ENCODE data around the gene PHACTR1.

Gene PHACTR1

DNA sequence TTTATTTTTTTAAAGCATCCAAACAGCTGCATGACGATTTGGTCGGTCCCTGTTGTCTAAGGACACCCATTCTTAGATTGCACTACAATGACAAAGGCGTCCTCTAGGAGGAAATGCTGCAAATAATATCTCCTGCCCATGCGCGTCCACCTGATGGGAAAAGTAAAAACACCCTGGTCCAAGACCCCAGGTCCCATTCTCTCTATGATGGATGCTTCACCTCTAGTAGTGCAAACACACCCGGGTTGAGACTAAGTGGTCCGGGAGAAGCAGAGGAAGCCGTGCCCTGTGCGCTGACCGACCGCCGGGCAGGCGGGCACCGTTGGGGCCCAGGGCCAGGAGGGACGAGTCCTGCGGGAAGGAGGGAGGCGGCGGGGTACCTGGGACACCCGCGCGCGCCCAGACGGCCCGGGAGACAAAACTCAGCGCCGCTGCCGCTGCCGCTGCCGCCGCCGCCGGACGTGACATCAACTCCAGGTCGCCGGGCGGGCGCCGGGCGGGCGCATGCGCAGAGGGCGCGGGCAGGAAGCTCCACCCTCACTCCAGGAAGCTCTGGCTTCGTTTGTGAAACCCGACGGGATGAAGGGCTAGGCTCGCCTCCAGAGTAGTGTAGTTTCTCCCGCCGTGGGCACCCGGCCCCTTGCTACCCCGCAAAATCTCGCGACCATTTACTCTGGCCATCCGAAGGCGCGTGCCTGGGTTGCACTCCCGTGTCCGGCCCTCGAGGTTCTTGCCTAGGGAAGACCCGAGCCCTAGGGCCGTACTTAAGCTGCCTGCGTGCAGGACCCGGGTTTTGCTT lies 611.7 kb downstream of the PHACTR1 start, which contains the start of gene TBC1D7:
TSS of gene TBC1D7 (minus strand) at position 462 of the 799 bp plus-strand sequence. CDS start 1,639 bp downstream, outside the sequence.
- Histone ChIP-seq H3K9me3 (ENCODE audit: control insufficient read depth, low read length) (no peaks in the 10 kb centered on the region), H3K27ac (ENCODE audit: low read length, poor library complexity, severe bottlenecking) (peak within 1 kb of the TSS; percentile 56), H3K36me3 (ENCODE audit: control insufficient read depth in 1 of 2, insufficient read depth in 2 of 2, low read depth in 1 of 2, low read length in 2 of 2) (peaks cover 0 to 25% of the 10 kb centered on the region in 2 experiments), H3K27me3 (ENCODE audit: control insufficient read depth in 1 of 2, insufficient read depth in 1 of 2, low read length in 2 of 2) (no peaks in the 10 kb centered on the region), H3K4me3 (ENCODE audit: insufficient read depth in 1 of 2, low read depth in 1 of 2, low read length in 2 of 2) (peak within 1 kb of the TSS; percentile 97), H4K91ac (ENCODE audit: low read length) (peak within 1 kb of the TSS; percentile 74), H4K8ac (ENCODE audit: low read length) (peak within 1 kb of the TSS; percentile 85), H2AFZ (ENCODE audit: low read depth, low read length) (peak within 1 kb of the TSS; percentile 84), H3K79me1 (replicated peaks; ENCODE audit: low read length, poor library complexity, severe bottlenecking) (peaks cover 3% of the 10 kb centered on the region), H2BK15ac (ENCODE audit: low read depth, poor library complexity, severe bottlenecking) (no peak within 1 kb of the TSS), H3K23ac (ENCODE audit: low read length in 2 of 2) (peak within 1 kb of the TSS; percentile 61 to 66), H2AK5ac (ENCODE audit: low read length, severe bottlenecking) (no peak within 1 kb of the TSS), H2BK12ac (ENCODE audit: low read length in 2 of 2) (no peak within 1 kb of the TSS), H3K4me2 (ENCODE audit: low read length, poor library complexity, severe bottlenecking) (peak within 1 kb of the TSS; percentile 92), H3K4ac (ENCODE audit: low read depth in 1 of 2, low read length in 2 of 2) (peak within 1 kb of the TSS; percentile 70 to 90), H3K14ac (ENCODE audit: low read length in 2 of 2) (peak within 1 kb of the TSS in 1 of 2 experiments; percentile 79), H2BK5ac (ENCODE audit: low read depth, low read length, poor library complexity, severe bottlenecking) (peak within 1 kb of the TSS; percentile 3), H3K9ac (ENCODE audit: low read length) (peak within 1 kb of the TSS; percentile 95), H3K4me1 (ENCODE audit: control insufficient read depth, insufficient read depth, low read depth, low read length) (peaks cover 1% of the 10 kb centered on the region), H2BK120ac (ENCODE audit: low read depth, low read length) (no peak within 1 kb of the TSS), H3K18ac (ENCODE audit: low read depth in 1 of 2, low read length in 2 of 2) (peak within 1 kb of the TSS; percentile 91 to 94)
- under 1% methylated on average over 58 of the region's 63 CpGs for WGBS
- peak; percentile 93 for DNase-seq

DNA sequence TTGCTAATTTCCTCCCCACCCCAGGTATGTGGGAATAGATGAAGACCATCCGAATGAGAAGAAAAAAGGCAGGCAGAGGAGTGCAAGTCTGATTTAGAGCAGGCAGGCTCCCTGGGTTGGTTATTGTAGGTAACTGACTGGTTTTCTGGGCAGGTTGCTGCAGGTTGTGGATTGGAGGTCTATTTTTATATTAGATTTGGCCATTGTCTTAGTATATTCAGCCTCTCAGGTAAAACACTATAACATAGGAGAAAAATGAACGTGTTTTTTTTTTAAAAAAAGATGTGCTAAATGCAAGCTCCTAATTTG lies 612.3 kb downstream of the PHACTR1 start:
- peak overlapping the region; percentile 9 to 91 for H3K18ac ChIP-seq (ENCODE audit: low read depth in 1 of 2, low read length in 2 of 2)
- no peak overlapping the region for H2BK5ac ChIP-seq (ENCODE audit: low read depth, low read length, poor library complexity, severe bottlenecking)
- no peak overlapping the region for H3K23ac ChIP-seq (ENCODE audit: low read length in 2 of 2)
- no peaks in the 10 kb centered on the region for H3K9me3 ChIP-seq (ENCODE audit: control insufficient read depth, low read length)
- DNase-seq = no peak
- no peaks in the 10 kb centered on the region for H3K79me1 ChIP-seq (replicated peaks; ENCODE audit: low read length, poor library complexity, severe bottlenecking)
- peak overlapping the region; percentile 95 for H3K9ac ChIP-seq (ENCODE audit: low read length)
- no peaks in the 10 kb centered on the region for H3K27me3 ChIP-seq (ENCODE audit: control insufficient read depth in 1 of 2, insufficient read depth in 1 of 2, low read length in 2 of 2)
- no peak overlapping the region for H2BK120ac ChIP-seq (ENCODE audit: low read depth, low read length)
- H2BK12ac ChIP-seq (ENCODE audit: low read length in 2 of 2) = no peak overlapping the region
- H4K91ac ChIP-seq (ENCODE audit: low read length) = no peak overlapping the region
- H3K27ac ChIP-seq (ENCODE audit: low read length, poor library complexity, severe bottlenecking) = no peak overlapping the region
- 0% methylated on average over 1 of the region's 2 CpGs for WGBS
- H2BK15ac ChIP-seq (ENCODE audit: low read depth, poor library complexity, severe bottlenecking) = no peak overlapping the region
- H3K14ac ChIP-seq (ENCODE audit: low read length in 2 of 2) = no peak overlapping the region
- peaks cover 0 to 19% of the 10 kb centered on the region in 2 experiments for H3K36me3 ChIP-seq (ENCODE audit: control insufficient read depth in 1 of 2, insufficient read depth in 2 of 2, low read depth in 1 of 2, low read length in 2 of 2)
- H3K4me3 ChIP-seq (ENCODE audit: insufficient read depth in 1 of 2, low read depth in 1 of 2, low read length in 2 of 2) = peak overlapping the region; percentile 97
- peak overlapping the region in 1 of 2 experiments; percentile 90 for H3K4ac ChIP-seq (ENCODE audit: low read depth in 1 of 2, low read length in 2 of 2)
- no peak overlapping the region for H2AK5ac ChIP-seq (ENCODE audit: low read length, severe bottlenecking)
- H3K4me2 ChIP-seq (ENCODE audit: low read length, poor library complexity, severe bottlenecking) = peak overlapping the region; percentile 72
- peaks cover 1% of the 10 kb centered on the region for H3K4me1 ChIP-seq (ENCODE audit: control insufficient read depth, insufficient read depth, low read depth, low read length)
- H2AFZ ChIP-seq (ENCODE audit: low read depth, low read length) = no peak overlapping the region
- peak overlapping the region; percentile 79 for H4K8ac ChIP-seq (ENCODE audit: low read length)

DNA sequence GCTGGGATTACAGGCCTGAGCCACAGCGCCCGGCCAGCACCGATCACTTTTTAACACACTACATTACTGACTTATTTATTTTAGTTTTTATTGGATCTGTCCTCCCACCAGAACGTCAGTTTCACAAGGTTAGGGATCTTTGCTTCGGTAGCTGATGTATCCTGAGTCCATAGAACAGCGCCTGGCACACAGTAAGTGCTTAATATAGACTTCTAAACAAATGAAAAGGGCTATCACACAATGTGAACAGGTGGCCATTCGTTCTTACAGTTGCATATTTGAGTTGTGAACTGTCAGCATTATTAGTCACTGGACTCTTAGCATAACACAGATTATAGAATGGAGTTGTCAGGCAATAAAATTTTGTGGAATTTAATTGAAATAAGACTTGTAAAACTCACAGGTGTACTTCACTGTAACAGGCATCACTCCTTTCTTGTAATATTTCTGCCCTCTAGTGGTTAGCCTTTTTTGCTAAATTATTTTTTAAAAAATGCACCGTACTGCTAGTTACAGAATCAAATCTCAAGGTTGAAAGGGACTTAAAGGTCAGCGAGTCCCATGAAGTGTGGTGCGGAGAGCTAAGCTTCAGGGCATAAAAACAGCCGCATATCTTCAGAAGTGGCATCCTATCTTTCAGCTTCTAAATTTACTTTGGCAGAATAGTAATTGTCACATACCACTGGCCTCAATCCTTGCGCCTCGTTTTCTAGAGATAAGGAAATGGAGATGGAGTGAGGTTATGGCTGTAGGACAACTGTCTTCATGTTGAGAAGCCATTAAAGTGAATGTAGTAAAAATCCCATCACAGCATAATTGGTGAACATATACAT lies 615.2 kb downstream of the PHACTR1 start:
- Histone ChIP-seq H3K36me3 (ENCODE audit: control insufficient read depth in 1 of 2, insufficient read depth in 2 of 2, low read depth in 1 of 2, low read length in 2 of 2) (no peaks in the 10 kb centered on the region), H2BK15ac (ENCODE audit: low read depth, poor library complexity, severe bottlenecking) (no peak overlapping the region), H3K27me3 (ENCODE audit: control insufficient read depth in 1 of 2, insufficient read depth in 1 of 2, low read length in 2 of 2) (no peaks in the 10 kb centered on the region), H2BK120ac (ENCODE audit: low read depth, low read length) (no peak overlapping the region), H3K4me1 (ENCODE audit: control insufficient read depth, insufficient read depth, low read depth, low read length) (peaks cover 3% of the 10 kb centered on the region), H3K14ac (ENCODE audit: low read length in 2 of 2) (no peak overlapping the region), H2BK12ac (ENCODE audit: low read length in 2 of 2) (no peak overlapping the region), H4K8ac (ENCODE audit: low read length) (no peak overlapping the region), H2AK5ac (ENCODE audit: low read length, severe bottlenecking) (no peak overlapping the region), H3K27ac (ENCODE audit: low read length, poor library complexity, severe bottlenecking) (no peak overlapping the region), H2AFZ (ENCODE audit: low read depth, low read length) (no peak overlapping the region), H3K23ac (ENCODE audit: low read length in 2 of 2) (no peak overlapping the region), H3K9ac (ENCODE audit: low read length) (no peak overlapping the region), H3K9me3 (ENCODE audit: control insufficient read depth, low read length) (no peaks in the 10 kb centered on the region), H3K18ac (ENCODE audit: low read depth in 1 of 2, low read length in 2 of 2) (no peak overlapping the region), H3K4me2 (ENCODE audit: low read length, poor library complexity, severe bottlenecking) (no peak overlapping the region), H3K4ac (ENCODE audit: low read depth in 1 of 2, low read length in 2 of 2) (no peak overlapping the region), H2BK5ac (ENCODE audit: low read depth, low read length, poor library complexity, severe bottlenecking) (no peak overlapping the region), H3K79me1 (replicated peaks; ENCODE audit: low read length, poor library complexity, severe bottlenecking) (no peaks in the 10 kb centered on the region), H3K4me3 (ENCODE audit: insufficient read depth in 1 of 2, low read depth in 1 of 2, low read length in 2 of 2) (no peak overlapping the region), H4K91ac (ENCODE audit: low read length) (no peak overlapping the region)
- WGBS = 75% methylated on average over 11 of the region's 13 CpGs
- DNase-seq = peak; percentile 26

DNA sequence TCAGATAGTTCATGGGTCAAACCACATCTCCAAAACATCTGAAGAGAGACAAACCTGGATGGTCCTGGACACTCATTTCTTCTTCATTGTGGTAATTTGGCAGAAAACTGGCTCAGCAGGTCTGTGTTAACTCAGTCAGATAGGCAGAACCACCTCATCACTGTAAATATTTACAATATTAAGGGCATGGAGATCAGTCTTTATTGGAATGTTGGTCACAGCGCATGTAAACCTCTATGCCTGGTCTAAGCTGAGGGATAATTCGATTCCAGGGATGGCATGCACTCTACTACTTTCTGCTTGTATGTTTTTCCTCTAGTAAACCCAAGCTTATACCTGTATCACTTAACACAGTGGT lies 615.8 kb downstream of the PHACTR1 start:
- Histone ChIP-seq H4K8ac (ENCODE audit: low read length) (no peak overlapping the region), H2BK12ac (ENCODE audit: low read length in 2 of 2) (no peak overlapping the region), H3K9ac (ENCODE audit: low read length) (no peak overlapping the region), H3K18ac (ENCODE audit: low read depth in 1 of 2, low read length in 2 of 2) (no peak overlapping the region), H3K4me1 (ENCODE audit: control insufficient read depth, insufficient read depth, low read depth, low read length) (peaks cover 3% of the 10 kb centered on the region), H3K14ac (ENCODE audit: low read length in 2 of 2) (no peak overlapping the region), H4K91ac (ENCODE audit: low read length) (no peak overlapping the region), H2BK120ac (ENCODE audit: low read depth, low read length) (no peak overlapping the region), H2BK5ac (ENCODE audit: low read depth, low read length, poor library complexity, severe bottlenecking) (no peak overlapping the region), H3K4me2 (ENCODE audit: low read length, poor library complexity, severe bottlenecking) (no peak overlapping the region), H3K9me3 (ENCODE audit: control insufficient read depth, low read length) (no peaks in the 10 kb centered on the region), H3K79me1 (replicated peaks; ENCODE audit: low read length, poor library complexity, severe bottlenecking) (no peaks in the 10 kb centered on the region), H3K23ac (ENCODE audit: low read length in 2 of 2) (no peak overlapping the region), H3K4ac (ENCODE audit: low read depth in 1 of 2, low read length in 2 of 2) (no peak overlapping the region), H3K27me3 (ENCODE audit: control insufficient read depth in 1 of 2, insufficient read depth in 1 of 2, low read length in 2 of 2) (no peaks in the 10 kb centered on the region), H3K4me3 (ENCODE audit: insufficient read depth in 1 of 2, low read depth in 1 of 2, low read length in 2 of 2) (no peak overlapping the region), H2AFZ (ENCODE audit: low read depth, low read length) (no peak overlapping the region), H3K27ac (ENCODE audit: low read length, poor library complexity, severe bottlenecking) (no peak overlapping the region), H3K36me3 (ENCODE audit: control insufficient read depth in 1 of 2, insufficient read depth in 2 of 2, low read depth in 1 of 2, low read length in 2 of 2) (no peaks in the 10 kb centered on the region), H2BK15ac (ENCODE audit: low read depth, poor library complexity, severe bottlenecking) (no peak overlapping the region), H2AK5ac (ENCODE audit: low read length, severe bottlenecking) (no peak overlapping the region)
- DNase-seq = no peak
- WGBS = 91% methylated on average over 2 of the region's 2 CpGs

All from mesenchymal stem cell (in vitro differentiated cells and primary cell).